NCI-H2107 treated with DMSO at 0.1 percent for 48 hours (cell line): Measurements from ENCODE around the gene FABP1.

Experiments used
- DNase-seq: peaks from one replicate; lab custom pipeline; 2025; ENCODE audit not compliant: unreplicated experiment; lab: John Stamatoyannopoulos, UW

FABP1 gene

GRCh38 chr2:88127888-88128653 is at the start of gene FABP1:
Gene FABP1, minus strand, starts transcription at chr2:88128062. Its CDS starts 45 bp downstream, at chr2:88128017.
- DNase-seq: no peak

GRCh38 chr2:88177556-88177955 is 49.7 kb upstream of the FABP1 start:
- no peak for DNase-seq

DNA sequence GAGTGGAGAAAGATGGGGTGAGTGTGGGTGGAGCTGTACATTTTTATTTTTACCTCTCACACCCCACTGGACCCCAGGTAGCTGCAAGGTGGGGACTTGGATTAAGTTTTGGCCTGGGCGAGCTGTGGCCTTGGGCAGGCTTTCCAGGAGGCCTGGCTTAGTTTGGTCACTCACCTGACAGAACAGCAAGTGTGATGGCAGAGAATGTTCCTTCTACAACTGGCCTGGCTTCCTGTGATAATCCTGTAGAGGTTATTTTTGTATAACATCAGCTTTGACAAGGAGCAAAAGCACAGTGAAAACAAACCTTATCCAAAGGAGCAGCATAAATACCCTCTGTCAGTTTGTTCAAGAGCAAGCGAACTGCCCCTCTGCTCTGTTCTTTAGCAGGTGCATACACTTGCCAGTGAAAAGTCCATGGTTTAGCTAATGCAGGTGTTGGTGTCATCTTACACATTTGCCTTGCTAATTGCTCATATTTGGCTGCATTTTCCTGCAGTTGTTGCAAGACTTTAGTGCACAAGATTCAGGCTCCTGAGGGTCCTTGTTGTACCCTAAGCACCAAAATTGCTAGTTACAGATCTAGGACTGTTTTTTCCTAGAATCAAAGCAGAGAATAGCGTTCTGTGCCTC is 48.6 kb upstream of the FABP1 start:
- DNase-seq: peak; percentile 88

DNA sequence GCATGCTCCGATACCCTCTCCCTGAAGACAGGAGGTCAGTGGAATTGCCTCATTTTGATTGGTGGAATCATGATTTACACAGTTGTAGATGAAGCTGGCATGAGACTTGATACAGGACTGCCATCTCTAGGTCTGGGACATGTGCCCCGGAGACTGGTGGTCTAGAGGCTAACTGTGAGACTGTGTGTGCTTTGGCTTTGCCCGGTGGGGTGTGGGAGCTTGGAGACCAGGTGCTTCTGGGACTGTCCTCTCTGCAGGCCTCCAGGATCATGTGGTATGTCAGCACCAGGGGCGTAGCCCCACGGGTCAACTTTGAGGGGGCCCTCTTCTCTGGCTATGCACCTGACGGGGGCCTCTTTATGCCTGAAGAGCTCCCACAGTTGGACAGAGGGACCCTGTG is 45.0 kb upstream of the FABP1 start:
- DNase-seq: no peak

- DNase-seq: no peak
Observed at GRCh38 chr2:88171966-88172365, 44.1 kb upstream of the FABP1 start.

DNA sequence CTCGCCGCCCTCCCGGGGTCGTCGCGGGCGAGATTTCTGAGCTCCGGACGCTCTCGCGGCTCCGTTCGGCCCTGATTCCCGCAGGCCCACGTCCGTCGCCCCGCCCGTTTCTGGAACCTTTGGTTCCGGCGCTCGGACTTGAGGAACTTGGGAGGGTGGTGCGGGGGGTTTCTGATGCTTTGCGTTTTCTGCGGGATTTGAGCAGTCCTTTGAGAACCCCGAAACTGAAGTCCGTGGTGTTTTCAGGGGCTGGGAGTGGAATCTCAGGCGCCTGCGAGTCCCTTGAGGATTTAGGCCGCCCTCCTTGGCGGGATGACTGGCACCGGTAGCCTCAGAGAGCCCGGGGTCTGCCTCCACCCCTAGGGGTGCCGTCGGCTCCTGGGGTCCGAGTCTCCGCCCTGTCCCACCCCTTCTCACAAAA is 42.6 kb upstream of the FABP1 start:
- no peak for DNase-seq

DNA sequence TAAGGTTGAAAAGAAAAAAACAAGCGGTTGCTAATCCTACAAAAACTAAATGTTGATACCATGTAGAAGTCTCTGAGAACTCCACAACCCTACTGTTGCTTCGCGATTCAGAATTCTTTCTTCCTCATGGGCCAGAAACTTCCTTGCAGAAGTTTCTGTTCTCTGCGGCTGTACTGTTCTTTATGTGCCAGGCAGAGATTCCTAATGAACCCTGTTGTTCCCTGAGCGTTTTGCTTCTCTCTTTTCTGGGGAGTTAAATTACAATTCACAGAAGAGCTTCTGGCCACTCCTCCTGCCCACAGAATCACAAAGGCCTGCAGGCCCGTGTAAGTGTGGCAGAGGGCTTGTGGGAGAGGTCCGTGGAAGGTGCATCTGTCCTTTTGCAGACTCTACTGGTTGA is 40.5 kb upstream of the FABP1 start:
- DNase-seq: peak; percentile 80

DNA sequence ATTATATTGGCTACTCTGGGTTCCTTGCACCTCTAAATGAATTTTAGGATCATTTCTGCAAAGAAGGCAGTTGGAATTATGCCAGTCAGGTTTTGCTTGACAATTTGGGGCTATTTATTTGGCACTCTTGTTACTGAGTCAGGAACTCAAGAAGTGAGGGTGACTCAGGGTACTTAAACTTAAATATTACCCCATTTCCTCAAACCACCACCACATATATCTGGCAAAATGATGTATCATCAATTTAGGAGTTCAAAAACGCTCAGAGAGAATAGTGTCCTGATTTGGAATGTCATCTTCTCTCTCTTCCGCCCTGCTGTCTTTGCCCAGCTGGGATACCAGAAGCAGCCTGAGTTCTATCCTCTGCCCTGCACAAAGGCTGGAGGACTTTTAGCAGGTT is 39.9 kb upstream of the FABP1 start:
- DNase-seq: no peak

DNA sequence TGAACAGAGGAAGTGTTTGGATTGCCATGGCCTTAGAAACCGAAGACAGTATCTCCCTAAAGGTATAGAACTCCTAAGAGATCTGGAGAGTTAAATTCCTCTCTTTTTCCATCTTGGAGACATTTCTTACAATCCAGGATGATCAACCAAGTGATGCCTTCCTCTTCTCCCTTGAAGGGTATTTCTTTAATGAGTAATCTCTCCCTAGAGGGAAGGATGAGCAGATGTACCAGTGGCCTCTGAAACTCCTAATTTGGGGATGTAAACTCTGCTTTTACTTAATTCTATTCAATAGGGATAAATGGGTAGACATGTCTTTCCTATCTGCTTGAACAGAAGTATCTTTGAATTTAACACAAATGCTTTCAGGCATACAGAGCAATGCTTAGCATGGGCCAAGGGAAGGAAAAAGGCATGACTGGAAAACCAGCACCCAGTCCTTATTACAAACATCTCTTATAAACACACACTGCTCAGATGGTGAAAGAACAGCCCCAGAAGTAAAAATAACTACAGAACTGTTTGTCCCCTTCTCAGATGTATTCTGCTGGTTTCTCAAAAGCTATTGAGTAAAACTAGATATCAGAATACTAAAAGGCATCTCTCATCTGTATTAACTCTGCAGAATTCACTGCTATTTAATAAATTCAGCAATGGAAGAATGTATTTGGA is 37.6 kb upstream of the FABP1 start:
- no peak for DNase-seq

GRCh38 chr2:88161446-88162244 is 33.8 kb upstream of the FABP1 start:
- no peak for DNase-seq

DNA sequence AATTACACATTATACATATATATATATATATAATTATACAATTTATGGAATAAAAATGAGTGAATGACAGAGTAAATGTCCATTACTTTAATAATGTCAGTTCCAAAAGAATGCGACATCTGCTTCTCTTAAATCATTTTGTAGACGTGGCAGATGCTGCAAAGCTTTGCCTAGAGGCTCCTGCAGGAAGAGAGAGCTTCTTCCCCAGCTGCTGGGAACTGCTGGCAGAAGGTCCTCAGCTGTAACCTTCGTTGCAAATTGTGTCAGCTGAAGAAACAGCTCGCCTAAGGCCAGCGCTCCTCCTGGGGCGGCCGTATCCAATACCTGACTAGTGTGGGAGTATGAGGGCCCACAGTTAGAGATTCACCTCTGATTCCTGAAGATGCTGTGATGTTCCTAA is 32.7 kb upstream of the FABP1 start:
- DNase-seq: no peak

- DNase-seq: peak; percentile 54
Observed at GRCh38 chr2:88159955-88160415, 32.1 kb upstream of the FABP1 start.

- DNase-seq: no peak
Observed at GRCh38 chr2:88159481-88159880, 31.6 kb upstream of the FABP1 start.

- no peak for DNase-seq
Observed at GRCh38 chr2:88148929-88149438, 21.1 kb upstream of the FABP1 start.

GRCh38 chr2:88147145-88147544 is 19.3 kb upstream of the FABP1 start:
- no peak for DNase-seq

DNA sequence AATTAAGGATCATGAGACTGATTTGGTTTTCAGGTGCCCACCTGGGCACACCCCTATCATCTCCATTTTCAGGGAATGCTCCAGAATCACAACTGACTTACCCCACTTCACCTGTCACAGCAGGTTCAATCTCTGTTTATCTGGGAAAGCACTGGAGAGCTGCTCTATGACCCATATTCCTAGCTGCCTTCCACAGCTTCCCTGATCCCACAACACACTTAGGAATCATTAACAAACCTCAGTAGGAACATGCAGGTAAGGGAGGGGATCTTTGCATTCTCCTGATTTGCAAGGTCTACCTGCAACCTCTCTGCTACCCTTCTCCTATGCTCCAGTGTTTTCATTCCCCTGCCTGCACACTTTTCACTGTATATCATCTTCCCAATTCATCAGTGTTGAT is 18.7 kb upstream of the FABP1 start:
- DNase-seq: no peak

DNA sequence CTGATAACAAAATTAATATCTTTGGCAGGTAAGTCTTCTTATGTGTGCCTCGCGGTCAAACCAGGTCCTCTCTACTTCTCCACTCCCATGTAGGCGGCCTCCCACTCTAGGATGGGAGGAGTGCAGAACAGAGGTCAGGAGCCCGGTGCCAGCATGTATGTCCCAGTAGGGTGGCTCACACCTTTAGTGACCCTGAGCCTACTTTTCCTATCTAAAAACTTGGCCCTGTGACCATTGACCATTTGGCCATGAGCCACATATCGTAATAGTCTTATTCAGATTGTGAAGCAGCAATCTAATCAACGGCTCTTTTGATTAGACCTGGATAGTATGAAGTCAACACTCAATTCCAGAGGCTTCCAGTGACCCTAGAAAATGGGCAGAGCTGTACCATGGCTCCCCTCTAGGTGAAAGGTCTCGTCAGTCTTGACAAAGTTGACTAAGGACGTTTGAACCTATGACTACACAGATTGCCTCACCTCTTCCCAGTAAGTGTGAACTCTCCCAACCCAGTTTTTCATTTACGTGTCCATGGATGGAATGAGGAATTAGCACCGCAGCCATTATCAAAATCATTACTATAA is 17.1 kb upstream of the FABP1 start:
- DNase-seq: no peak

- DNase-seq: no peak
Observed at GRCh38 chr2:88144271-88144670, 16.4 kb upstream of the FABP1 start.

- no peak for DNase-seq
Observed at GRCh38 chr2:88141952-88142351, 14.1 kb upstream of the FABP1 start.

DNA sequence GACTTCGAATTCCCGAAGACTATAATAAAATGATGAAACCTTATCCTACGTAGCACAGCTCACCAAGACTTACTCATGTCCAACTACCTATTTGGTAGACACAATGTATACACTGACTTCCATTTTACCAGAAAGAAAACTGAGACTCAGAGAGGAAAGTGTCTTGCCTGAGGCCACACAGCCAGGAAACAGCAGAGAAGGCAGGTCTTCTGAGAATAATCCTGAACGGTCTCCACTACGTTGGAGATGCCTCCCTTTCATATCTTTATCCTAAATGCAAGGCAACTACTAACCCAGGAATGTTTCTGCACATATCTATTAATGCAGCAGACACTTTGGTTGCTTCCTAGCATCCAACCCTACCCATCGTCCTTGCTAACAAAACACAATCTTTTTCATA is 11.9 kb upstream of the FABP1 start:
- DNase-seq: no peak
